Left ventricle myocardium superior (tissue), 1 donor: ENCODE data around the gene ZSWIM6. TPM values are rescaled to one million over a fixed set of nuclear protein-coding genes. Genes with fewer than 3 reads are reported as not detected.

Experiments
- ATAC-seq: fragments of 200-7000 bp; cut with Tn5 transposase; one replicate; pipeline ENCODE4 v1.9.1; 2020; ENCODE audit warnings: mild to moderate bottlenecking, moderate library complexity
- DNase-seq: peaks from one replicate; pipeline ENCODE4 v3.0.0-alpha.2; 2020
- intact Hi-C: fragments of 100-400 bp; cut with micrococcal nuclease; formaldehyde crosslinking; loops from one replicate; pipeline ENCODE4 v1.11.0; 2022
- long read RNA-seq: library from polyadenylated mRNA; unstranded; transcript quantifications from one replicate; pipeline ENCODE4 v2.0.0, GENCODE V29; 2021
- total RNA-seq: library from RNA; stranded (reverse); fragmentation: NEBNext Ultra II Directional; extraction: Animal tissue kit (Norgen Biotek cat#: 25700); gene quantifications from one replicate; pipeline ENCODE4 v1.2.1, GENCODE V29; 2021
- donor health status: DM: no; HTN: yes; CAD: no; lungs with severe emphysema.

ZSWIM6 gene
- total RNA-seq = 8.0 TPM
- long read RNA-seq, partial matches to known transcripts = 1 of 8 reads
- long read RNA-seq, other reads (novel, unspliced or antisense) = 7 of 8 reads

- peak; percentile 93 for ATAC-seq
- DNase-seq = peak; percentile 100
- intact Hi-C loops = loop anchor here (10.0 kb wide), 1 partner anchor 167 kb away; the partner anchor contains the start of gene SMIM15
Measured at GRCh38 chr5:61331407-61332357, at the start of gene ZSWIM6. Gene ZSWIM6 (plus strand): TSS chr5:61332258. CDS start chr5:61332273, 15 bp downstream.

GRCh38 chr5:61283471-61283870, 48.6 kb upstream of the ZSWIM6 start:
- DNase-seq (no peak), ATAC-seq (no peak)
- intact Hi-C loops = no loop called here

- DNase-seq (no peak), ATAC-seq (no peak)
- intact Hi-C loops = no loop called here
Measured at GRCh38 chr5:61285531-61285930, 46.5 kb upstream of the ZSWIM6 start.

GRCh38 chr5:61286446-61287132, 45.5 kb upstream of the ZSWIM6 start:
- ATAC-seq (no peak), DNase-seq (no peak)
- intact Hi-C loops = no loop called here

- ATAC-seq (no peak), DNase-seq (no peak)
- intact Hi-C loops = no loop called here
Measured at GRCh38 chr5:61287474-61287873, 44.6 kb upstream of the ZSWIM6 start.

GRCh38 chr5:61289241-61289640, 42.8 kb upstream of the ZSWIM6 start:
- DNase-seq (no peak), ATAC-seq (no peak)
- intact Hi-C loops = no loop called here

- DNase-seq = no peak
- no peak for ATAC-seq
Measured at GRCh38 chr5:61289669-61290306, 42.3 kb upstream of the ZSWIM6 start.

GRCh38 chr5:61290791-61291210, 41.3 kb upstream of the ZSWIM6 start:
- DNase-seq (no peak), ATAC-seq (no peak)
- intact Hi-C loops = no loop called here

More at GRCh38 chr5:61289669-61290306, 42.3 kb upstream of the ZSWIM6 start:
- intact Hi-C loops = no loop called here

- intact Hi-C loops = no loop called here
Measured at GRCh38 chr5:61292062-61292657, 39.9 kb upstream of the ZSWIM6 start.

GRCh38 chr5:61293071-61293470, 39.0 kb upstream of the ZSWIM6 start:
- intact Hi-C loops = no loop called here
- DNase-seq = no peak
- ATAC-seq = no peak

More at GRCh38 chr5:61292062-61292657, 39.9 kb upstream of the ZSWIM6 start:
- no peak for ATAC-seq
- no peak for DNase-seq

GRCh38 chr5:61293873-61294272, 38.2 kb upstream of the ZSWIM6 start:
- intact Hi-C loops = no loop called here
- ATAC-seq = no peak

GRCh38 chr5:61295365-61295764, 36.7 kb upstream of the ZSWIM6 start:
- no peak for ATAC-seq
- no peak for DNase-seq
- intact Hi-C loops = no loop called here

More at GRCh38 chr5:61293873-61294272, 38.2 kb upstream of the ZSWIM6 start:
- DNase-seq = no peak

- DNase-seq = no peak
- intact Hi-C loops = no loop called here
- ATAC-seq = no peak
Measured at GRCh38 chr5:61298066-61298465, 34.0 kb upstream of the ZSWIM6 start.

GRCh38 chr5:61298580-61298979, 33.5 kb upstream of the ZSWIM6 start:
- intact Hi-C loops = no loop called here
- DNase-seq = no peak
- ATAC-seq = no peak

GRCh38 chr5:61299261-61299681, 32.8 kb upstream of the ZSWIM6 start:
- intact Hi-C loops = no loop called here
- peak; percentile 32 for ATAC-seq
- no peak for DNase-seq

GRCh38 chr5:61301341-61302199, 30.5 kb upstream of the ZSWIM6 start:
- DNase-seq (peak; percentile 52), ATAC-seq (peak; percentile 92)
- intact Hi-C loops = no loop called here

GRCh38 chr5:61302200-61302563, 29.9 kb upstream of the ZSWIM6 start:
- intact Hi-C loops = no loop called here
- ATAC-seq (no peak), DNase-seq (no peak)

GRCh38 chr5:61303346-61303745, 28.7 kb upstream of the ZSWIM6 start:
- DNase-seq (no peak), ATAC-seq (no peak)
- intact Hi-C loops = no loop called here
